A549 (cell line): ENCODE measurements around the gene MOCS1. TPM values are rescaled to one million over a fixed set of nuclear protein-coding genes. Genes with fewer than 3 reads are reported as not detected.

Source experiments
- ATAC-seq, 2 experiments: fragments of 200-7000 bp in 1 of 2; fragments of >200 bp in 1 of 2; cut with Nextera tagmentation in 1 of 2; cut with Tn5 transposase in 1 of 2; 3 replicates each; pipeline versions ENCODE4 v1.8.0 to v1.9.1; 2018 to 2020; ENCODE audit warnings: mild to moderate bottlenecking in 1 of 2, moderate library complexity in 1 of 2
- CTCF ChIA-PET: fragments of 300-600 bp; sonication (Branson Sonifier 250); formaldehyde crosslinking; extraction: SDS; loops from one replicate; lab custom pipeline; 2021; ENCODE audit warnings: antibody characterized with exemption, inconsistent platforms; lab: Yijun Ruan, JAX
- POLR2A ChIA-PET: fragments of 350-600 bp; formaldehyde crosslinking; extraction: SDS; loops from one replicate; lab custom pipeline; 2021; ENCODE audit warnings: antibody characterized with exemption, inconsistent platforms; lab: Yijun Ruan, JAX
- DNase-seq, 2 experiments: peaks; one replicate each; pipeline versions ENCODE4 v3.0.0 to v3.0.0-alpha.2; 2011 to 2016; ENCODE audit warnings: low read depth in 1 of 2, low spot score in 1 of 2
- FAIRE-seq: peaks from 2 replicates; lab custom pipeline; 2011; peaks lifted over from hg19 to GRCh38; lab: Jason Lieb, UNC
- H3K27ac ChIP-seq, 2 experiments: fragments of >200 bp; sonication (Bioruptor Twin); formaldehyde crosslinking; 3 replicates each; pipeline ENCODE4 v1.5.1; 2016 to 2017
- H3K4me1 ChIP-seq: fragments of >200 bp; sonication (Bioruptor Twin); formaldehyde crosslinking; 3 replicates; pipeline ENCODE4 v1.6.1; 2016
- H3K4me2 ChIP-seq: fragments of >200 bp; sonication (Bioruptor Twin); formaldehyde crosslinking; 3 replicates; pipeline ENCODE4 v1.6.1; 2016
- H3K4me3 ChIP-seq: fragments of >200 bp; sonication (Bioruptor Twin); formaldehyde crosslinking; 3 replicates; pipeline ENCODE4 v1.5.1; 2016
- H3K9me3 ChIP-seq: fragments of >200 bp; sonication (Bioruptor Twin); formaldehyde crosslinking; 3 replicates; pipeline ENCODE4 v1.6.1; 2016
- EHMT2 ChIP-seq: fragments of 200-600 bp; sonication (generic); IDR thresholded peaks from 2 replicates; pipeline ENCODE4 v1.6.1; 2016; ENCODE audit warnings: antibody characterized with exemption, low read depth, mild to moderate bottlenecking, moderate library complexity
- ESRRA ChIP-seq: fragments of 150-350 bp; IDR thresholded peaks from 2 replicates; pipeline ENCODE4 v1.6.1; 2014; ENCODE audit warnings: mild to moderate bottlenecking, low read length, borderline replicate concordance
- GATA3 ChIP-seq: IDR thresholded peaks from 2 replicates; pipeline ENCODE4 v1.6.1; 2012; ENCODE audit warnings: borderline replicate concordance
- HEYL ChIP-seq: fragments of 250-450 bp; sonication (Bioruptor Pico); IDR thresholded peaks from 2 replicates; pipeline ENCODE4 v1.8.0; 2021; ENCODE audit warnings: mild to moderate bottlenecking, moderate library complexity
- HOXA7 ChIP-seq: fragments of 250-450 bp; sonication (Bioruptor Pico); IDR thresholded peaks from 2 replicates; pipeline ENCODE4 v1.5.0; 2020; ENCODE audit warnings: mild to moderate bottlenecking, moderate library complexity
- HOXB13 ChIP-seq: fragments of 250-450 bp; sonication (Bioruptor Pico); IDR thresholded peaks from 2 replicates; pipeline ENCODE4 v1.5.0; 2020; ENCODE audit warnings: low read depth, mild to moderate bottlenecking, moderate library complexity
- JUN ChIP-seq, 2 experiments: fragments of >200 bp; sonication (Bioruptor Twin); formaldehyde crosslinking; IDR thresholded peaks; 2 replicates in 1 of 2; 3 replicates in 1 of 2; pipeline ENCODE4 v1.6.1; 2016 to 2017
- KDM5A ChIP-seq: fragments of 200-600 bp; sonication (generic); IDR thresholded peaks from 2 replicates; pipeline ENCODE4 v1.6.1; 2016; ENCODE audit warnings: antibody characterized with exemption, mild to moderate bottlenecking
- MAZ ChIP-seq: fragments of 150-350 bp; IDR thresholded peaks from 2 replicates; pipeline ENCODE4 v1.6.1; 2014; ENCODE audit warnings: antibody characterized with exemption, low read depth, low read length, borderline replicate concordance
- MYC ChIP-seq: IDR thresholded peaks from 2 replicates; pipeline ENCODE4 v1.6.1; 2012; ENCODE audit warnings: mild to moderate bottlenecking, inconsistent platforms, low read length, improper control_type of control experiment, borderline replicate concordance
- POLR2AphosphoS2 ChIP-seq: conservative IDR thresholded peaks from 2 replicates; pipeline ENCODE4 v1.6.1; 2012; ENCODE audit warnings: low read length, improper control_type of control experiment, inconsistent platforms
- RAD21 ChIP-seq, 2 experiments: fragments of >200 bp in 1 of 2; sonication (Bioruptor Twin) in 1 of 2; formaldehyde crosslinking in 1 of 2; IDR thresholded peaks in 1 of 2; conservative IDR thresholded peaks in 1 of 2; 2 replicates in 1 of 2; 3 replicates in 1 of 2; pipeline ENCODE4 v1.6.1; 2012 to 2018; ENCODE audit warnings: inconsistent platforms in 1 of 2
- RARB ChIP-seq: fragments of 250-450 bp; sonication (Bioruptor Pico); IDR thresholded peaks from 2 replicates; pipeline ENCODE4 v1.8.0; 2021; ENCODE audit warnings: mild to moderate bottlenecking, moderate library complexity
- ZC3H11A ChIP-seq: fragments of 450-650 bp; IDR thresholded peaks from 2 replicates; pipeline ENCODE4 v1.6.1; 2014; ENCODE audit warnings: antibody characterized with exemption, mild to moderate bottlenecking
- ZFP36 ChIP-seq: fragments of 450-650 bp; IDR thresholded peaks from 2 replicates; pipeline ENCODE4 v1.6.1; 2014; ENCODE audit warnings: borderline replicate concordance; ENCODE audit not compliant: partially characterized antibody
- WGBS: methylation state at CpG from one replicate; pipeline ENCODE4 v1.1.6; 2017; ENCODE audit errors: missing lambda C conversion rate; 5-methylcytosine and 5-hydroxymethylcytosine counted together
- polyA plus RNA-seq, 4 experiments: library from polyadenylated mRNA; depleted of rRNA in 3 of 4; stranded (reverse); fragments of >200 nt; fragmentation: RNase III in 1 of 4; extraction: RNeasy Plus Mini Kit Qiagen cat#74134 plus additional on column Dnase treatment in 1 of 4; gene quantifications; 2 replicates in 3 of 4; 3 replicates in 1 of 4; pipeline ENCODE4 v1.2.3, GENCODE V29; 2011 to 2017
- TF ChIP-seq, protein P1 (sequence below): IDR thresholded peaks from 2 replicates; pipeline ENCODE4 v1.6.1; 2012; ENCODE audit warnings: low read depth, borderline replicate concordance
- TF ChIP-seq, protein P2 (sequence below): IDR thresholded peaks from 2 replicates; pipeline ENCODE4 v1.6.1; 2012
- TF ChIP-seq, protein P3 (sequence below): fragments of 200-600 bp; sonication (generic); IDR thresholded peaks from 2 replicates; pipeline ENCODE4 v1.6.1; 2016; ENCODE audit warnings: antibody characterized with exemption, mild to moderate bottlenecking, moderate library complexity
- TF ChIP-seq, protein P4 (sequence below): IDR thresholded peaks from 2 replicates; pipeline ENCODE4 v1.6.1; 2012
- TF ChIP-seq, protein P5 (sequence below): fragments of 250-450 bp; sonication (Bioruptor Pico); IDR thresholded peaks from 2 replicates; pipeline ENCODE4 v1.5.0; 2021; ENCODE audit warnings: mild to moderate bottlenecking, moderate library complexity, borderline replicate concordance

Gene MOCS1
- polyA plus RNA-seq, 2 of the 4 experiments (the other 2 are of a cell fraction) = 0.68 to 1.8 TPM

DNA sequence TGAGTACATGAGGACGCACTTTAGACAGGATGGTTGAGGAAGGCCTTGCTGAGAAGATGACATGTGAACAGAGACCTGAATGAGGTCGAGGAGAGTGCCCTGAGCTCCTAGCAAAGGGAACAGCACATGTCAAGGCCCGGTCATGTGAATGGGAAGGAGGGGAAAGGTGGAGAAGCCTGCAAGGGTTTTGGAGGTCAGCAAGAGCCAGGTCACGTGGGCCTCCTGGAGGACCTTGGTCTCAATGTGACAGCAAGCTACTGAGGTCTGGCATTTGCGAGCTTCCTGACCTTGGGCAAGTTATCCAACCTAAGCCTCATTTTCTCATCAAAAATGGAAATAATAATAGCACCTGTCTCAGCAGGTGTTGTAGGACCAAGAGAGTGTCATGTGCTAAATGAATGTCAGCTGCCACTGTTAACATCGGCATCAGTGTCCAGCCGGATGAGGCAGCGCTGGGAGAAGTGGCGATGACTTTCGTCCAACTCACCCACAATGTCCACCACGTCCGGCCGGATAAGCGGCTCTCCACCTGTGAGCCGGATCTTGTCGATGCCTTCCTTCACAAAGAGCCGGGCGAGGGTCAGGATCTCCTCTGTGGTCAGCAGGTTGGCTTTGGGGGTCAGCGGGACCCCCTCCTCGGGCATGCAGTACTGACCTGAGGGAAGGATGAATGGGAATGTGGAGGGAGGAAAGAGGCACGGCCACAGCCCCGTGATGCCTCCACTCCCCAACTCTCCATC is 8.9 kb downstream of the MOCS1 start:
- WGBS = 80% methylated on average over 16 of the region's 22 CpGs
- Histone ChIP-seq H3K9me3 (no peaks in the 10 kb centered on the region), H3K4me3 (no peak overlapping the region), H3K4me2 (no peak overlapping the region), H3K4me1 (no peaks in the 10 kb centered on the region), H3K27ac (no peak overlapping the region)
- no peak for TF ChIP-seq JUN (IDR thresholded peaks at IDR 0.05)
- TF ChIP-seq, protein P1, sequence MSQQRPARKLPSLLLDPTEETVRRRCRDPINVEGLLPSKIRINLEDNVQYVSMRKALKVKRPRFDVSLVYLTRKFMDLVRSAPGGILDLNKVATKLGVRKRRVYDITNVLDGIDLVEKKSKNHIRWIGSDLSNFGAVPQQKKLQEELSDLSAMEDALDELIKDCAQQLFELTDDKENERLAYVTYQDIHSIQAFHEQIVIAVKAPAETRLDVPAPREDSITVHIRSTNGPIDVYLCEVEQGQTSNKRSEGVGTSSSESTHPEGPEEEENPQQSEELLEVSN = no peak
- no peak for TF ChIP-seq ESRRA
- no peak for TF ChIP-seq MYC
- no peak for TF ChIP-seq GATA3
- TF ChIP-seq MAZ = no peak
- TF ChIP-seq, protein P2, sequence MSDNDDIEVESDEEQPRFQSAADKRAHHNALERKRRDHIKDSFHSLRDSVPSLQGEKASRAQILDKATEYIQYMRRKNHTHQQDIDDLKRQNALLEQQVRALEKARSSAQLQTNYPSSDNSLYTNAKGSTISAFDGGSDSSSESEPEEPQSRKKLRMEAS = no peak
- no peak for TF ChIP-seq RARB (CRISPR knock-in tag)
- TF ChIP-seq KDM5A = no peak
- no peak for TF ChIP-seq ZC3H11A
- ChIA-PET CTCF (no interaction called here), POLR2A (no interaction called here)
- DNase-seq (no peak), ATAC-seq (no peak), FAIRE-seq (no peak)

DNA sequence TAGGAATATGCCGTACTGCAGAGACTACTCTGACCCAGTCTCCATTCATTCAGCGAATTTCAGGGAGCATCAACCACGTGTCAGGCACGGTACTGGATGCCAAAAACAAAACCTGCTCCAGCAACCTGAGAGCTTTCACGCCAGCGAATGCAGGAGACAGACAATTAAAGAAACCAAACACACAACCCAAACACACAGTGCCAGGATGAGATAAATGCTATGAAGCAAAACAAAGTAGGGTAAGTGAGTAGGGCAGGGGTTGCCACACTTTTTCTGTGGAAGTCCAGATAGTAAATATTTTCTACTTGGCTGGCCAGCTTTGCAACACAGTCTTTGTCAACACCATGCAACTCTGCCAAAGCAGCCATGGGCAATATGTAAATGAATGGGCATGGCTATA is 10.0 kb downstream of the MOCS1 start:
- DNase-seq (no peak), FAIRE-seq (no peak), ATAC-seq (no peak)
- POLR2A ChIA-PET = no interaction called here
- TF ChIP-seq HOXA7 (CRISPR knock-in tag) (no peak), EHMT2 (no peak), HOXB13 (CRISPR knock-in tag) (no peak), JUN (IDR thresholded peaks at IDR 0.05) (no peak), RARB (CRISPR knock-in tag) (no peak), RAD21 (conservative IDR thresholded peaks at IDR 0.05 in 1 of 2, IDR thresholded peaks at IDR 0.05 in 1 of 2) (no peak), HEYL (CRISPR knock-in tag) (no peak), POLR2AphosphoS2 (no peak), MYC (no peak), ZFP36 (no peak), GATA3 (no peak)
- TF ChIP-seq, protein P3, sequence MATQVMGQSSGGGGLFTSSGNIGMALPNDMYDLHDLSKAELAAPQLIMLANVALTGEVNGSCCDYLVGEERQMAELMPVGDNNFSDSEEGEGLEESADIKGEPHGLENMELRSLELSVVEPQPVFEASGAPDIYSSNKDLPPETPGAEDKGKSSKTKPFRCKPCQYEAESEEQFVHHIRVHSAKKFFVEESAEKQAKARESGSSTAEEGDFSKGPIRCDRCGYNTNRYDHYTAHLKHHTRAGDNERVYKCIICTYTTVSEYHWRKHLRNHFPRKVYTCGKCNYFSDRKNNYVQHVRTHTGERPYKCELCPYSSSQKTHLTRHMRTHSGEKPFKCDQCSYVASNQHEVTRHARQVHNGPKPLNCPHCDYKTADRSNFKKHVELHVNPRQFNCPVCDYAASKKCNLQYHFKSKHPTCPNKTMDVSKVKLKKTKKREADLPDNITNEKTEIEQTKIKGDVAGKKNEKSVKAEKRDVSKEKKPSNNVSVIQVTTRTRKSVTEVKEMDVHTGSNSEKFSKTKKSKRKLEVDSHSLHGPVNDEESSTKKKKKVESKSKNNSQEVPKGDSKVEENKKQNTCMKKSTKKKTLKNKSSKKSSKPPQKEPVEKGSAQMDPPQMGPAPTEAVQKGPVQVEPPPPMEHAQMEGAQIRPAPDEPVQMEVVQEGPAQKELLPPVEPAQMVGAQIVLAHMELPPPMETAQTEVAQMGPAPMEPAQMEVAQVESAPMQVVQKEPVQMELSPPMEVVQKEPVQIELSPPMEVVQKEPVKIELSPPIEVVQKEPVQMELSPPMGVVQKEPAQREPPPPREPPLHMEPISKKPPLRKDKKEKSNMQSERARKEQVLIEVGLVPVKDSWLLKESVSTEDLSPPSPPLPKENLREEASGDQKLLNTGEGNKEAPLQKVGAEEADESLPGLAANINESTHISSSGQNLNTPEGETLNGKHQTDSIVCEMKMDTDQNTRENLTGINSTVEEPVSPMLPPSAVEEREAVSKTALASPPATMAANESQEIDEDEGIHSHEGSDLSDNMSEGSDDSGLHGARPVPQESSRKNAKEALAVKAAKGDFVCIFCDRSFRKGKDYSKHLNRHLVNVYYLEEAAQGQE = no peak
- TF ChIP-seq, protein P4, sequence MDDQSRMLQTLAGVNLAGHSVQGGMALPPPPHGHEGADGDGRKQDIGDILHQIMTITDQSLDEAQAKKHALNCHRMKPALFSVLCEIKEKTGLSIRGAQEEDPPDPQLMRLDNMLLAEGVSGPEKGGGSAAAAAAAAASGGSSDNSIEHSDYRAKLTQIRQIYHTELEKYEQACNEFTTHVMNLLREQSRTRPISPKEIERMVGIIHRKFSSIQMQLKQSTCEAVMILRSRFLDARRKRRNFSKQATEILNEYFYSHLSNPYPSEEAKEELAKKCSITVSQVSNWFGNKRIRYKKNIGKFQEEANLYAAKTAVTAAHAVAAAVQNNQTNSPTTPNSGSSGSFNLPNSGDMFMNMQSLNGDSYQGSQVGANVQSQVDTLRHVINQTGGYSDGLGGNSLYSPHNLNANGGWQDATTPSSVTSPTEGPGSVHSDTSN = no peak
- TF ChIP-seq, protein P5, sequence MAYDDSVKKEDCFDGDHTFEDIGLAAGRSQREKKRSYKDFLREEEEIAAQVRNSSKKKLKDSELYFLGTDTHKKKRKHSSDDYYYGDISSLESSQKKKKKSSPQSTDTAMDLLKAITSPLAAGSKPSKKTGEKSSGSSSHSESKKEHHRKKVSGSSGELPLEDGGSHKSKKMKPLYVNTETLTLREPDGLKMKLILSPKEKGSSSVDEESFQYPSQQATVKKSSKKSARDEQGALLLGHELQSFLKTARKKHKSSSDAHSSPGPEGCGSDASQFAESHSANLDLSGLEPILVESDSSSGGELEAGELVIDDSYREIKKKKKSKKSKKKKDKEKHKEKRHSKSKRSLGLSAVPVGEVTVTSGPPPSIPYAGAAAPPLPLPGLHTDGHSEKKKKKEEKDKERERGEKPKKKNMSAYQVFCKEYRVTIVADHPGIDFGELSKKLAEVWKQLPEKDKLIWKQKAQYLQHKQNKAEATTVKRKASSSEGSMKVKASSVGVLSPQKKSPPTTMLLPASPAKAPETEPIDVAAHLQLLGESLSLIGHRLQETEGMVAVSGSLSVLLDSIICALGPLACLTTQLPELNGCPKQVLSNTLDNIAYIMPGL (CRISPR knock-in tag) = no peak
- Histone ChIP-seq H3K4me2 (no peak overlapping the region), H3K4me3 (no peak overlapping the region), H3K9me3 (no peaks in the 10 kb centered on the region), H3K4me1 (no peaks in the 10 kb centered on the region), H3K27ac (no peak overlapping the region)
- whole genome bisulfite sequencing = 58% methylated on average over 6 of the region's 6 CpGs
- CTCF ChIA-PET = no interaction called here
